K562 (cell line): Measurements from ENCODE around the gene CREB3L2. TPM values are rescaled to one million over a fixed set of nuclear protein-coding genes. Genes with fewer than 3 reads are reported as not detected.
A peak's percentile ranks its signal among the peaks of the same experiment; 100 is the strongest.

Source experiments
- ATAC-seq: fragments of 200-7000 bp; cut with Tn5 transposase; 3 replicates; pipeline ENCODE4 v1.9.1; 2020; ENCODE audit warnings: moderate library complexity
- BruUV-seq: library from RNA; stranded (reverse); fragments of 400-500 nt; replicated peaks from 2 replicates; lab custom pipeline; 2021; lab: Mats Ljungman, UMichigan
- CTCF ChIA-PET: fragments of 300-600 bp; formaldehyde crosslinking; extraction: SDS; loops from one replicate; lab custom pipeline; 2021; ENCODE audit warnings: low intra/inter-chr PET ratio; lab: Yijun Ruan, JAX
- POLR2A ChIA-PET: fragments of 300-600, 350-650 bp; sonication (Branson Sonifier 250); formaldehyde crosslinking; extraction: SDS; loops from one replicate; lab custom pipeline; 2021; ENCODE audit warnings: antibody characterized with exemption, inconsistent platforms; lab: Yijun Ruan, JAX
- DNase-seq, 4 experiments: peaks; one replicate each; pipeline versions ENCODE4 v3.0.0 to v3.0.0-alpha.2; 2011 to 2018; ENCODE audit warnings: low spot score in 3 of 4, mixed read lengths in 3 of 4; ENCODE audit errors: extremely low read depth in 1 of 4
- FAIRE-seq: peaks from 2 replicates; lab custom pipeline; 2011; peaks lifted over from hg19 to GRCh38; lab: Jason Lieb, UNC
- H2AFZ ChIP-seq: 2 replicates; pipeline ENCODE4 v1.6.0; 2011; ENCODE audit warnings: low read depth, low read length, control low read depth, inconsistent platforms
- H3K27ac ChIP-seq: fragments of 200-600 bp; 3 replicates; pipeline ENCODE4 v1.8.0; 2011; ENCODE audit warnings: low read depth, mild to moderate bottlenecking, control low read depth, inconsistent platforms, low read length, moderate library complexity, mixed read lengths; ENCODE audit errors: extremely low read depth
- H3K27me3 ChIP-seq, 2 experiments: fragments of 300-600 bp in 1 of 2; 2 replicates in 1 of 2; 3 replicates in 1 of 2; pipeline versions ENCODE4 v1.6.0 to v1.8.0; 2011; ENCODE audit warnings: inconsistent platforms in 2 of 2, low read length in 2 of 2, mild to moderate bottlenecking in 1 of 2, mixed read lengths in 1 of 2, moderate library complexity in 1 of 2; ENCODE audit not compliant: control insufficient read depth in 2 of 2, insufficient read depth in 2 of 2
- H3K36me3 ChIP-seq: fragments of 300-600 bp; 3 replicates; pipeline ENCODE4 v1.8.0; 2011; ENCODE audit warnings: mild to moderate bottlenecking, low read length, inconsistent platforms; ENCODE audit not compliant: control insufficient read depth, insufficient read depth
- H3K4me1 ChIP-seq, 2 experiments: fragments of 200-600 bp in 1 of 2; replicated peaks in 1 of 2; 2 replicates in 1 of 2; 3 replicates in 1 of 2; pipeline versions ENCODE4 v1.5.1 to v1.8.0; 2011; ENCODE audit warnings: inconsistent platforms in 2 of 2, low read length in 2 of 2, mild to moderate bottlenecking in 1 of 2, mixed read lengths in 1 of 2, moderate library complexity in 1 of 2; ENCODE audit not compliant: control insufficient read depth in 2 of 2, insufficient read depth in 2 of 2
- H3K4me2 ChIP-seq: 2 replicates; pipeline ENCODE4 v1.6.1; 2011; ENCODE audit warnings: low read length, control low read depth, inconsistent platforms, mixed read lengths; ENCODE audit not compliant: insufficient read depth
- H3K4me3 ChIP-seq: fragments of 200-600 bp; sonication (generic), shearing (Covaris generic); 2 replicates; pipeline ENCODE4 v1.5.1; 2016; ENCODE audit warnings: control low read depth, inconsistent platforms
- H3K79me2 ChIP-seq: fragments of 200-600 bp; 3 replicates; pipeline ENCODE4 v1.8.0; 2011; ENCODE audit warnings: low read length, inconsistent platforms; ENCODE audit not compliant: control insufficient read depth, insufficient read depth
- H3K9ac ChIP-seq, 2 experiments: 2 replicates each; pipeline versions ENCODE4 v1.6.0 to v1.6.1; 2011; ENCODE audit warnings: low read depth in 2 of 2, low read length in 2 of 2, control low read depth in 1 of 2, inconsistent platforms in 1 of 2, mild to moderate bottlenecking in 1 of 2, mixed read lengths in 1 of 2; ENCODE audit not compliant: insufficient read depth in 1 of 2
- H3K9me1 ChIP-seq: one replicate; pipeline ENCODE4 v1.6.0; 2011; ENCODE audit warnings: inconsistent platforms, mild to moderate bottlenecking, low read length, moderate library complexity; ENCODE audit not compliant: control insufficient read depth, insufficient read depth
- H3K9me3 ChIP-seq: replicated peaks from 2 replicates; pipeline ENCODE4 v1.5.1; 2011; ENCODE audit warnings: low read depth, low read length, inconsistent platforms; ENCODE audit not compliant: control insufficient read depth, insufficient read depth
- H4K20me1 ChIP-seq: replicated peaks from 2 replicates; pipeline ENCODE4 v1.6.1; 2011; ENCODE audit warnings: low read length, inconsistent platforms, mixed read lengths; ENCODE audit not compliant: control insufficient read depth, insufficient read depth
- EZH2 ChIP-seq: IDR thresholded peaks from 2 replicates; pipeline ENCODE4 v1.6.1; 2012; ENCODE audit warnings: low read depth, mild to moderate bottlenecking, inconsistent platforms, low read length, borderline replicate concordance
- MYC ChIP-seq, 2 experiments: fragments of 250-450 bp in 1 of 2; sonication (Bioruptor Pico) in 1 of 2; IDR thresholded peaks; 2 replicates each; pipeline versions ENCODE4 v1.5.1 to v1.6.1; 2012 to 2021; ENCODE audit warnings: low read depth in 2 of 2, borderline replicate concordance in 1 of 2, improper control_type of control experiment in 1 of 2, low read length in 1 of 2, mild to moderate bottlenecking in 1 of 2, moderate library complexity in 1 of 2
- NRF1 ChIP-seq, 2 experiments: fragments of 450-650 bp; IDR thresholded peaks in 1 of 2; conservative IDR thresholded peaks in 1 of 2; 2 replicates each; pipeline ENCODE4 v1.6.1; 2014; ENCODE audit warnings: mild to moderate bottlenecking in 2 of 2
- POLR2G ChIP-seq: fragments of 200-400 bp; formaldehyde crosslinking; IDR thresholded peaks from 2 replicates; pipeline ENCODE4 v1.6.1; 2017; ENCODE audit warnings: low read depth, mild to moderate bottlenecking, antibody characterized with exemption, low read length, moderate library complexity
- ZNF282 ChIP-seq: sonication (generic); formaldehyde crosslinking; IDR thresholded peaks from 2 replicates; pipeline ENCODE4 v1.8.1; 2023; ENCODE audit warnings: missing genetic modification reagents
- WGBS: fragments of 100-300 bp; shearing (Covaris generic); methylation state at CpG from one replicate; pipeline ENCODE4 v1.1.6; 2016; ENCODE audit warnings: low coverage, mixed read lengths; ENCODE audit not compliant: insufficient coverage; ENCODE audit errors: missing lambda C conversion rate; 5-methylcytosine and 5-hydroxymethylcytosine counted together
- in situ Hi-C: fragments of 300-500 bp; cut with MboI; formaldehyde crosslinking; loops from 4 replicates; pipeline ENCODE4 v1.15.0; 2018; ENCODE audit warnings: inconsistent platforms, mixed read lengths
- intact Hi-C: fragments of 100-400 bp; cut with micrococcal nuclease; formaldehyde crosslinking; loops from 2 replicates; pipeline ENCODE4 v1.14.2; 2022
- polyA plus RNA-seq, 8 experiments: library from polyadenylated mRNA; depleted of rRNA in 4 of 8; stranded (reverse) in 5 of 8; unstranded in 3 of 8; fragments of >200 nt; fragmentation: Nextera tagmentation in 2 of 8; fragmentation: Illumina TruSeq in 1 of 8; extraction: Ambion mirVana in 2 of 8; extraction: Trizol in 1 of 8; gene quantifications; 2 replicates each; pipeline versions ENCODE4 v1.2.1 to v1.2.3, GENCODE V29; 2011 to 2014; ENCODE audit warnings: inconsistent platforms in 1 of 8, missing spikeins in 1 of 8
- total RNA-seq, 7 experiments: library from RNA; depleted of rRNA in 6 of 7; stranded (reverse); fragments of >200 nt in 6 of 7; fragmentation: Illumina TruSeq in 2 of 7; extraction: Trizol in 2 of 7; gene quantifications; 2 replicates each; pipeline versions ENCODE4 v1.2.1 to v1.2.3, GENCODE V29; 2011 to 2021; ENCODE audit warnings: low replicate concordance in 1 of 7

Gene CREB3L2
- total and polyA plus RNA-seq, 9 of the 15 experiments (the other 6 are each of a cell fraction or from before 2014, with no cell fraction given), result 7.1 to 45.6 (median 15.8) TPM

GRCh38 chr7:137846827-137847567, 154.9 kb downstream of the CREB3L2 start, which contains the start of gene DGKI:
TSS of gene DGKI (minus strand) at chr7:137846974.
- POLR2A ChIA-PET, result no interaction called here
- no peak for DNase-seq
- Histone ChIP-seq H3K9me1 (no peaks in the 10 kb centered on the region), H3K79me2 (no peaks in the 10 kb centered on the region), H3K4me3 (no peak within 1 kb of the TSS), H3K27ac (no peak within 1 kb of the TSS), H3K9me3 (no peaks in the 10 kb centered on the region), H3K4me1 (peaks cover 0 to 8% of the 10 kb centered on the region in 2 experiments; a peak in 1 of 5 replicates), H2AFZ (no peak within 1 kb of the TSS), H3K4me2 (no peak within 1 kb of the TSS), H3K9ac (no peak within 1 kb of the TSS), H4K20me1 (no peaks in the 10 kb centered on the region), H3K36me3 (no peaks in the 10 kb centered on the region), H3K27me3 (peaks cover 37 to 47% of the 10 kb centered on the region in 2 experiments)
- BruUV-seq, result no TSS peak
- TF ChIP-seq POLR2G (peak; percentile 48), ZNF282 (CRISPR knock-in tag) (no peak), NRF1 (conservative IDR thresholded peaks at IDR 0.05 in 1 of 2, IDR thresholded peaks at IDR 0.05 in 1 of 2) (no peak), EZH2 (0 out of 2 replicates have a peak, but pooled peaks have one; percentile 23), MYC (IDR thresholded peaks at IDR 0.05; ENCODE audit: low read depth, low read length) (no peak), MYC (CRISPR knock-in tag; IDR thresholded peaks at IDR 0.05; ENCODE audit: borderline replicate concordance, low read depth) (no peak)
- FAIRE-seq, result no peak
- CTCF ChIA-PET, result no interaction called here
- 17% methylated on average over 38 of the region's 66 CpGs for WGBS
- in situ Hi-C loops, result no loop called here
- ATAC-seq, result no peak
- intact Hi-C loops, result no loop called here
